ENCODE results near the gene TFB2M. TPM values are rescaled to one million over a fixed set of nuclear protein-coding genes. Genes with fewer than 3 reads are reported as not detected.

The TFB2M gene, protein sequence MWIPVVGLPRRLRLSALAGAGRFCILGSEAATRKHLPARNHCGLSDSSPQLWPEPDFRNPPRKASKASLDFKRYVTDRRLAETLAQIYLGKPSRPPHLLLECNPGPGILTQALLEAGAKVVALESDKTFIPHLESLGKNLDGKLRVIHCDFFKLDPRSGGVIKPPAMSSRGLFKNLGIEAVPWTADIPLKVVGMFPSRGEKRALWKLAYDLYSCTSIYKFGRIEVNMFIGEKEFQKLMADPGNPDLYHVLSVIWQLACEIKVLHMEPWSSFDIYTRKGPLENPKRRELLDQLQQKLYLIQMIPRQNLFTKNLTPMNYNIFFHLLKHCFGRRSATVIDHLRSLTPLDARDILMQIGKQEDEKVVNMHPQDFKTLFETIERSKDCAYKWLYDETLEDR
- 1 to 10 TPM; 5.9 to 6.5 TPM for total RNA-seq

DNA sequence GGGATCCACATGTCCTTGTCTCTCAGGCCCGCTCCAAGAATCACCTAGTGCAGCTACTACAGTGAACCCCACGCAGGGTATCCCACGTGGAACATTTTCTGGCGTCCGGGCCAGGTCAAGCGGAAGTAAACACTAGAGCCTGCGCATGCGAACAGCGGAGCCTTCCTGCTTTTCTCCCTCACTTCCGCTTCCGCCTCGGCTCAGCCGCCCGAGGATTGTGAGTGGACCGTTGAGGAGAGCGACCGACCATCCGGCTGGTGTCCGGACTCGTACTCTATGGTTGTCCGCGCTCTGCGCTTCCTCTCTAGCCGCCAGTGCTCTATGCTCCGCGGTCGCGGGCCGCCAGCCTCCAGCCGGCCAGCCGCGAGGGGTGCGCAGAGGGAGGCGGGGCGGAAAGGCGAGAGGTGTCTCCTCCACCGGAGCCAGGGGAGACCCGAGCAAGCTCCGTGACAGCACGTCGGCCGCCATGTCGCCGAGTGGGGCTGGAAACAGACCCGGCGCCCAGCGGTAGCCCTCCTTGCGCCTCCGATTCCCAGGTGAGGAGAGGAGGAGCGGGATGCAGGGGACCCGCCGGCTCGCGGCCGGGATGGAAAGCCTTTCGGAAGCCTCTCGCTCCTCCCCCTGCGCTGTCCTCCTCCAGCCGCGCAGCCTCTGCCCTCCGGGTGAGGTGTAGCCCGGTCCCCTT lies at the start of gene TFB2M, which contains the start of gene CNST:
TFB2M (minus strand) TSS at position 134 of the 685 bp plus-strand sequence; CDS start at position 11, 123 bp downstream.
CNST (plus strand) TSS at position 329 of the 685 bp plus-strand sequence. CDS start 25,107 bp downstream, outside the sequence.
- Histone ChIP-seq H3K4me3 (peak within 1 kb of the TSS; percentile 86), H3K36me3 (no peaks in the 10 kb centered on the region), H3K27me3 (replicated peaks; ENCODE audit: insufficient read depth) (no peaks in the 10 kb centered on the region), H3K9me3 (no peaks in the 10 kb centered on the region), H3K27ac (peak within 1 kb of the TSS; percentile 86 to 90), H3K4me1 (ENCODE audit: control insufficient read depth in 1 of 2, low read depth in 2 of 2) (peaks cover 37 to 54% of the 10 kb centered on the region in 2 donors)
- DNase-seq (ENCODE audit: low spot score): peak; percentile 91
- TF ChIP-seq, protein P1, sequence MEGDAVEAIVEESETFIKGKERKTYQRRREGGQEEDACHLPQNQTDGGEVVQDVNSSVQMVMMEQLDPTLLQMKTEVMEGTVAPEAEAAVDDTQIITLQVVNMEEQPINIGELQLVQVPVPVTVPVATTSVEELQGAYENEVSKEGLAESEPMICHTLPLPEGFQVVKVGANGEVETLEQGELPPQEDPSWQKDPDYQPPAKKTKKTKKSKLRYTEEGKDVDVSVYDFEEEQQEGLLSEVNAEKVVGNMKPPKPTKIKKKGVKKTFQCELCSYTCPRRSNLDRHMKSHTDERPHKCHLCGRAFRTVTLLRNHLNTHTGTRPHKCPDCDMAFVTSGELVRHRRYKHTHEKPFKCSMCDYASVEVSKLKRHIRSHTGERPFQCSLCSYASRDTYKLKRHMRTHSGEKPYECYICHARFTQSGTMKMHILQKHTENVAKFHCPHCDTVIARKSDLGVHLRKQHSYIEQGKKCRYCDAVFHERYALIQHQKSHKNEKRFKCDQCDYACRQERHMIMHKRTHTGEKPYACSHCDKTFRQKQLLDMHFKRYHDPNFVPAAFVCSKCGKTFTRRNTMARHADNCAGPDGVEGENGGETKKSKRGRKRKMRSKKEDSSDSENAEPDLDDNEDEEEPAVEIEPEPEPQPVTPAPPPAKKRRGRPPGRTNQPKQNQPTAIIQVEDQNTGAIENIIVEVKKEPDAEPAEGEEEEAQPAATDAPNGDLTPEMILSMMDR (IDR thresholded peaks at IDR 0.05): peak; percentile 9
- ATAC-seq (ENCODE audit: insufficient number of reproducible peaks, low FRiP score, low read depth): peak; percentile 81

DNA sequence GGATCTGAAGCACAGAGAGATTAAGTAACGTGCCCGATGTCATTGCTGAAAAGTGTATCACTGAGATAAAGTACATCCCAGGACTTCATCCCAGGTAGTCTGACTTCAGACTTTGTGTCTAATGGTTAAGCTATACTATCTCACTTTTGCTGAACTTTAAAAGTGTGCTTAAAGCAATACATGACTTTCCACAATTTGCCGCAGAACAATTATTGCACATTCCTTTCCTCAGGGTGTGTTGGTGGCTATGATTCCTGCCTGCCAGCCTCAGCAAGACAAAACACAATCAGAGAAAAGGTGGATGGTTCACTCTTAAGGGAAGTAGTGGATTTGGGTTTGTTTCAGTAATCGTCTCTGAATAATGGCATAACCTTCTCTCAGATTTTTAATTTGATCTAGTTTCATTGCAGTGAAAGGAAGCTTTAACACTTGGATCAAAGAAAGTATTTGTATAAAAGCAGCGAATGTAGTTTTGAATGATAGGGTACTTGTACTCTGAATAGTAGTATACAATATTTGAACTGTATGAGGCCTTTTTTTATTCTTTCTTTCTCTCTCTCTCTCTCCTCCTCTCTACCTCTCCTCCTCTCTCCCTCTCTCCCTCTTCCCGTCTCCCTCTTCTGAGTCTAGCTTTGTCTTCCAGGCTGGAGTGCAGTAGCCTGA lies 47.2 kb upstream of the TFB2M start:
- Histone ChIP-seq H3K9me3 (no peaks in the 10 kb centered on the region), H3K4me1 (ENCODE audit: control insufficient read depth in 1 of 2, low read depth in 2 of 2) (peaks cover 18 to 34% of the 10 kb centered on the region in 2 donors), H3K27ac (no peak overlapping the region), H3K27me3 (replicated peaks; ENCODE audit: insufficient read depth) (no peaks in the 10 kb centered on the region), H3K4me3 (no peak overlapping the region), H3K36me3 (no peaks in the 10 kb centered on the region)
- ATAC-seq (ENCODE audit: insufficient number of reproducible peaks, low FRiP score, low read depth) (no peak), DNase-seq (ENCODE audit: low spot score) (no peak)
- TF ChIP-seq, protein P1 (IDR thresholded peaks at IDR 0.05): no peak

DNA sequence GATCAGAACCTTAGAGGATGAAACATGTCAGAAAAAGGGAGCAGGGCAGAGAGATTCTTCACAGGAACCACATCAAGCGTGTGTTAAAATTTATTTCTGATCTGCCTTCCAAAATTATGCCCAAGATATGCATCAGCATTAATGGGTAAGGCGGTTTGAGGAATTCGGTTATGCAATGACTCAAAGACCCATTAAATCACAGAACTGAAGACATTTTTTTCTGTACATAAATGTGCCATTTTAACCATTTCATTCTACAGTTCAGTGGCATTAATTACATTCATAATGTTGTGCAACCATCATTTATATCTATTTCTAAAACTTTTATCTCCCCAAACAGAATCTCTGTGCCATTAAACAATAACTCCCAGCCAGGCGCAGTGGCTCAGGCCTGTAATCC lies 43.6 kb upstream of the TFB2M start:
- peak overlapping the region; percentile 23 for H3K4me3 ChIP-seq
- H3K27ac ChIP-seq: peak overlapping the region in 1 of 2 donors; percentile 20
- H3K4me1 ChIP-seq (ENCODE audit: control insufficient read depth in 1 of 2, low read depth in 2 of 2): peaks cover 12 to 13% of the 10 kb centered on the region in 2 donors
- H3K27me3 ChIP-seq (replicated peaks; ENCODE audit: insufficient read depth): no peaks in the 10 kb centered on the region
- no peak for ATAC-seq (ENCODE audit: insufficient number of reproducible peaks, low FRiP score, low read depth)
- H3K9me3 ChIP-seq: no peaks in the 10 kb centered on the region
- TF ChIP-seq, protein P1 (IDR thresholded peaks at IDR 0.05): no peak
- no peaks in the 10 kb centered on the region for H3K36me3 ChIP-seq
- DNase-seq (ENCODE audit: low spot score): no peak

DNA sequence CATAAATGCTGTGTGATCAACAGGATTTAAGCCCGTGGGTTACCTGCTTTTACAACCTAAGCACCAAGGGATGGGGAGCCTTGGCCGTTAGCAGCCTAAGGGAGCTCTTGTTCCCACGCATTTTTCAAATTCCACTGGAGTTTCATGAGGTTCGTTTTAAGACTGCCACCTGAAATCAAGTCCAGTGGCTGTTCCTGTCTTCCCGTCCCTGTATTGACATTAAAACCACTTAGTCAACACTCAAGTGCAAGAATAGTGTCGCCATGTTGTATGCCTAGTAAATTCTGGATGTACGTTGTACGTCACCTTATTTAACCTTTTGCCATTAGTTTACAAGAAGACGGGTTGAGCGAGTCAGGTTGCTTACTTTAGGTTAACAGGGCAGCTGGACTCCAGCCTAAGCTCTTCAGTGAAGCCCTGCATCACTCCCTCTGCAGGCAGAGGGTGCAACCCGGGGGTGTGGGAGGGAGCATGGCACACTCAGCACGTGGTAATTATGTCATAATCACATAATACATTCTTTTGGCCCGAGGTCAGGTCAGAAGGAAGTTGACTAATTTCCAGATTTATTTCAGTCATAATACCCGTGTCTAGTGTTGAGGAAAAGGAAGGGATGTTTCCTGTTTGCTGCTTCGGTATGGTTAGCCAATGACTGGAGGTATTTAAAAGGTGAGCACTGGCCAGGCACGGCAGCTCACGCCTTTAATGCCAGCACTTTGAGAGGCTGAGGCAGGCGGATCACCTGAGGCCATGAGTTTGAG lies 42.7 kb upstream of the TFB2M start:
- ATAC-seq (ENCODE audit: insufficient number of reproducible peaks, low FRiP score, low read depth): peak; percentile 91
- peak overlapping the region; percentile 23 for H3K4me3 ChIP-seq
- TF ChIP-seq, protein P1 (IDR thresholded peaks at IDR 0.05): no peak

More for the DNA sequence above, 42.7 kb upstream of the TFB2M start:
- peak; percentile 9 for DNase-seq (ENCODE audit: low spot score)
- Histone ChIP-seq H3K9me3 (no peaks in the 10 kb centered on the region), H3K27ac (peak overlapping the region in 1 of 2 donors; percentile 20), H3K27me3 (replicated peaks; ENCODE audit: insufficient read depth) (no peaks in the 10 kb centered on the region), H3K4me1 (ENCODE audit: control insufficient read depth in 1 of 2, low read depth in 2 of 2) (peaks cover 12 to 13% of the 10 kb centered on the region in 2 donors), H3K36me3 (no peaks in the 10 kb centered on the region)

Data from thoracic aorta (tissue), 2 donors.